GM12864 (cell line): ENCODE data around the gene GAA.

ENCODE experiments used
- DNase-seq: peaks from one replicate; pipeline ENCODE4 v3.0.0-alpha.2; 2011; ENCODE audit warnings: low read depth
- H3K4me3 ChIP-seq: 2 replicates; pipeline ENCODE4 v1.5.1; 2011; ENCODE audit warnings: mild to moderate bottlenecking, low read depth, low read length, control low read depth
- TF ChIP-seq, protein P1 (sequence below): IDR thresholded peaks from 2 replicates; pipeline ENCODE4 v1.5.1; 2011; ENCODE audit warnings: low read depth, mild to moderate bottlenecking, moderate library complexity, low read length, control low read depth, inconsistent platforms; ENCODE audit errors: missing control alignments

GAA gene

DNA sequence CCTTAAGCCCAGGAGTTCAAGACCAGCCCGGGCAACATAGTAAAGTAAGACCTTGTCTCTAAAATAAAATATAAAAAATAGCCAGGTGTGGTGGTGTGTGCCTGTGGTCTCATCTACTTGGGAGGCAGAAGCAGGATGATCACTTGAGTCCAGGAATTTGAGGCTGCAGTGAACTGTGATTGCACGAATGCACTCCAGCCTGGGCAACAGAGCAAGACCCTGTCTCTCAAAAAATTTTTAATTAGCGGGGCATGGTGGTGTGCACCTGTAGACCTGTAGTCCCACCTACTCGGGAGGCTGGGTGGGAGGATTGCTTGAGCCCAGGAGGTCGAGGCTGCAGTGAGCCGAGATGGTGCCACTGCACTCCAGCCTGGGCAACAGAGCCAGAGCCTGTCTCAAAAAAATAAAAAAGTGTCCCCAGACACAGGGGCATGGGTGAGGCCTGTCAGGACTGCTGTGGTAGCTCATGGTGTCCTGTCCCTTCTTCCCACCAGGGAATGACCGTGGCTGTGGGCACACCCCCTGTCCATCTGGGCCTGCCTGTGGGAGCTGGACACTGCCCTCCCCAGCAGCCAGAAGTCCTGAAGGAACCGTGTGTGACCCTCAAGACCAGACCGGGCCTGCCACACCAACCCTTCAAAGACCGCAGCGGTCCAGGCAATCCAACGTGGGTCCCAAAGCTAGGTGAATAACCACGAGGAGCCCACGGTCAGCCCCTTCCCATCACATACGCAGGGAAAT, 30.8 kb upstream of the GAA start:
- TF ChIP-seq, protein P1, sequence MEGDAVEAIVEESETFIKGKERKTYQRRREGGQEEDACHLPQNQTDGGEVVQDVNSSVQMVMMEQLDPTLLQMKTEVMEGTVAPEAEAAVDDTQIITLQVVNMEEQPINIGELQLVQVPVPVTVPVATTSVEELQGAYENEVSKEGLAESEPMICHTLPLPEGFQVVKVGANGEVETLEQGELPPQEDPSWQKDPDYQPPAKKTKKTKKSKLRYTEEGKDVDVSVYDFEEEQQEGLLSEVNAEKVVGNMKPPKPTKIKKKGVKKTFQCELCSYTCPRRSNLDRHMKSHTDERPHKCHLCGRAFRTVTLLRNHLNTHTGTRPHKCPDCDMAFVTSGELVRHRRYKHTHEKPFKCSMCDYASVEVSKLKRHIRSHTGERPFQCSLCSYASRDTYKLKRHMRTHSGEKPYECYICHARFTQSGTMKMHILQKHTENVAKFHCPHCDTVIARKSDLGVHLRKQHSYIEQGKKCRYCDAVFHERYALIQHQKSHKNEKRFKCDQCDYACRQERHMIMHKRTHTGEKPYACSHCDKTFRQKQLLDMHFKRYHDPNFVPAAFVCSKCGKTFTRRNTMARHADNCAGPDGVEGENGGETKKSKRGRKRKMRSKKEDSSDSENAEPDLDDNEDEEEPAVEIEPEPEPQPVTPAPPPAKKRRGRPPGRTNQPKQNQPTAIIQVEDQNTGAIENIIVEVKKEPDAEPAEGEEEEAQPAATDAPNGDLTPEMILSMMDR, result no peak
- no peak overlapping the region for H3K4me3 ChIP-seq
- no peak for DNase-seq

DNA sequence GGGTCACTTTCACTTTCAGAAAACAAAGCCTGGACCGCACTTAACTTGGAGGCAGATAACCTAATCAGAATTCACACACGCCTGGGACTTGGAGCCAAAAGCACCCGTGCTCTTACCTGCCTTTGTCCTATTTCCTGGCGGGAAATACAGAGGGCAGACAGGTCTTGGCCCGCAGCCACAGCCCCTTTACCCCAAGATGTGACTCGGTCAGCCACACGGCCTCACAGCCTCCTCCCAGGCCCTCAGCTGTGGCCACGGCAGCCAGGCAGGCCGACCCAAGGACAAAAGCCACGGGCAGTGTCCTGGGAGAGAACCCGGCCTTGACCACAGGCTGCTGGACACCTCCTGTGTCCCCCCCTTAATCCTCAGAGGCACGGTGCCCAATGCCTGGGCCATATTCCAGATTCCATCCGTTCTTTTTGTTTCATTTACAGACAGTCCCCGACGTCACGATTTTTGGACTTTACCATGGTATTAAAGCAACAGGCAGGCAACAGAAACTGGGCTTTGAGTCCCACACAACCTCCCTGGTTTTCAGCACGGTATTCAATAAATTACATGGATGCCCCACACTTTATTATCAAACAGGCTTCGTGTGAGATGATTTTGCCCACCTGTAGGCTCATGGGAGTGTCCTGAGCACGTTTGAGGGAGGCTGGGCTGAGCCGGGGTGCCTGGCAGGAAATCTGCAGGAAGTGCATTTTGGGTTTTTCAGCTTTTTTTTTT, 30.1 kb upstream of the GAA start:
- TF ChIP-seq, protein P1, result no peak
- no peak for DNase-seq
- no peak overlapping the region for H3K4me3 ChIP-seq

DNA sequence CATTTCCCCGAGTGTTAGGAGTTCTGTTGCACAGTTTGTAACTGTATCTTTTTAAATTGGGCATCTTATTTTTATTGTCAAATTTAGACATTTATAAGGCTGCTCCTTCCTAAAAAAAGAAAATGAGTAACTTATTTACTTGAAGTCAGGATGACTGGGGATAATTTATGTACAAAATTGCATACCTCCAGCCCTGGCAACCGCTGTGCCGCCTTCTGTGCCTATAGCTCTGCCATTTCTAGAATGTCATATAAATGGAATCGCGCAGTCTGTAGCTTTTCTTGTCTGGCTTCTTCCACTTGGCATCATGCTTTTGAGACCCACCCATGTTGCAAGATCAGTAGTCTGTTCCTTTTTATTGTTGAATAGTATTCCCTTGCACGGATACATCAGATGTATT, 29.0 kb upstream of the GAA start:
- TF ChIP-seq, protein P1, result no peak
- no peak for DNase-seq
- no peak overlapping the region for H3K4me3 ChIP-seq

DNA sequence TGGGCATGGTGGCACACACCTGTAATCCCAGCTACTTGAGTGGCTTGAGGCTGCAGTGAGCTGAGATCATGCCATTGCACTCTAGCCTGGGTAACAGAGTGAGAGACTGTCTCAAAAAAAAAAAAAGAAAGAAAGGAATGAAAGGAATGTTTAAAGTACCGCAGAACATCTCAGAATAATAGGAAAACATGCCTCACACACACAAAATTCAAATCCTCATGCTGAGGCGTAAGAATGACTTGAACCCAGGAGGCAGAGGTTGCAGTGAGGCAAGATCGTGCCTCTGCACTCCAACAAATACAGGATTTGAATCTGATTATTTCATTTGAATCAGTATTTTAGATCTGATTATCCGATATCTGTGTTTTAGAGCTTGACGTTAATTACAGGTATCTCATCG, 21.3 kb upstream of the GAA start:
- no peak overlapping the region for H3K4me3 ChIP-seq
- DNase-seq, result no peak
- TF ChIP-seq, protein P1, result no peak

DNA sequence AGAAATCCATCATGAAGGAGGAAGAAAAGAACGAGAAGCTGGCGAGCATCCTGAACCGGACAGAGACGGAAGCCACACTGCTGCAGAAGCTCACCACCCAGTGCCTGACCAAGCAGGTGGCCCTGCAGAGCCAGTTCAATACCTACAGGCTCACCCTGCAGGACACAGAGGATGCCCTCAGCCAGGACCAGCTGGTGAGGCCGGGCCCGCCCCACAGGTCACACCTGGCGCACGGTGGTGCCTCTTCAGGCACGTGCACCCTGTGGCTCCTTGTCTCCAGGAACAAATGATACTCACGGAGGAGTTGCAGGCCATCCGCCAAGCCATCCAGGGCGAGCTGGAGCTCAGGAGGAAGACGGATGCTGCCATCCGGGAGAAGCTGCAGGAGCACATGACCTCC, 19.8 kb upstream of the GAA start:
- no peak for DNase-seq
- no peak overlapping the region for H3K4me3 ChIP-seq
- TF ChIP-seq, protein P1, result no peak

DNA sequence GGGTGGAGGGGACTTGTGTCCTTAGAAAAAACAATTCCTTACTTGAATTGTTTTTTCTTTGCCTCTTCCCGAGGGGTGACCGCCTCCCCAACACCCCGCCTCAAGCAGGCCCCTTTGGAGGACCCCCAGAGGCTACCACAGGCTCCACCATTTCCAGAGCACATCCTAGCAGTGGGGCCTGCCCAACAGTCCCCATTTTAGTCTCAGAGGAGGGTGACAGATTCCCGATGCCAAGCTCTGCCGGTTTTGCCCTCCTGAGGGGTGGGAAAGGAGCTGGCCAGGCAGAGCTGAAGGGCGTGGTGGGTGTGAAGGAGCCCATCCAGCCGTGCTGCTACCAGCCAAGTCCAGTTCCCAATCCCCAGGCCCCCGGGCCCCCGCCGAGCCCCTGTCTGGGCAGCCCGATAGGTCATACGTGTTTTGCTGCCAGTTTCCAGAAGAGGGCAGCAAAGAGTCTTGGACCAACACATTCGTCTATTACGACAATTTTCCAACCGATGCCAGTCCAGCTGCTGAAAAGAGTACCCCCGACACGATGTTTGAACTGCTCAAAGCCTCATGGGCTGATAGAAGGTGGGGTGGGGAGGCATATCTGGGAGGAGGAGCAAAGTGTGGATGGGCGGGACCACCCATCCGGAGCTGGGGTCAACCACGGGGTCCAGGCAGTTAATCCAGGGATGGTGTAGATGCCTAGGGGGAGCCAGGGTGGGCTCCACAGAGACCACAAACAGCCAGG, 18.8 kb upstream of the GAA start:
- no peak overlapping the region for H3K4me3 ChIP-seq
- TF ChIP-seq, protein P1, result peak; percentile 84
- DNase-seq, result peak; percentile 27
